SU-DHL-6 (cell line): Measurements from ENCODE around the gene KIAA0040.

Experiments
- CTCF ChIP-seq: fragments of 200-600 bp; sonication (generic); IDR thresholded peaks from one replicate; pipeline ENCODE4 v1.5.1; 2017; ENCODE audit warnings: antibody characterized with exemption, mild to moderate bottlenecking, low read length, moderate library complexity; ENCODE audit not compliant: insufficient read depth, poor library complexity, severe bottlenecking
- EZH2phosphoT487 ChIP-seq: fragments of 200-600 bp; sonication (generic), shearing (Covaris generic); conservative IDR thresholded peaks from 2 replicates; pipeline ENCODE4 v1.6.1; 2018; ENCODE audit warnings: mild to moderate bottlenecking, antibody characterized with exemption, low read length, moderate library complexity, mixed read lengths

GRCh38 chr1:175219774-175220173, 27.2 kb upstream of the KIAA0040 start:
- TF ChIP-seq CTCF (no peak), EZH2phosphoT487 (no peak)
